ENCODE measurements around the gene MAP3K5.

MAP3K5 gene

GRCh38 chr6:136525586-136526195 lies 266.6 kb downstream of the MAP3K5 start:
- no peak overlapping the region for H3K27ac ChIP-seq (ENCODE audit: low read depth, low read length)
- no peaks in the 10 kb centered on the region for H3K9me3 ChIP-seq (ENCODE audit: insufficient read depth, low read length)
- H2AFZ ChIP-seq (ENCODE audit: low read depth, low read length, severe bottlenecking): no peak overlapping the region
- no peaks in the 10 kb centered on the region for H4K20me1 ChIP-seq (ENCODE audit: low read depth, low read length)
- H3K79me2 ChIP-seq (ENCODE audit: insufficient read depth, low read length): no peaks in the 10 kb centered on the region
- H3K9ac ChIP-seq (ENCODE audit: low read length): no peak overlapping the region
- H3K4me3 ChIP-seq (ENCODE audit: insufficient read depth, low read length, poor library complexity, severe bottlenecking): no peak overlapping the region
- TF ChIP-seq CTCF (IDR thresholded peaks at IDR 0.05; ENCODE audit: insufficient read depth, low read length, poor library complexity, severe bottlenecking): no peak
- no peak for TF ChIP-seq EZH2phosphoT487 (conservative IDR thresholded peaks at IDR 0.05; ENCODE audit: low read length)
- no peaks in the 10 kb centered on the region for H3K36me3 ChIP-seq (ENCODE audit: low read length)
- H3F3A ChIP-seq (ENCODE audit: insufficient read depth): no peaks in the 10 kb centered on the region
- no peak overlapping the region for H3K4me2 ChIP-seq (ENCODE audit: low read depth, low read length, poor library complexity, severe bottlenecking)
- H3K9me2 ChIP-seq (replicated peaks; ENCODE audit: insufficient read depth, low read length): no peaks in the 10 kb centered on the region
- H3K27me3 ChIP-seq (ENCODE audit: low read length): no peaks in the 10 kb centered on the region

- no peak overlapping the region for H3K9ac ChIP-seq (ENCODE audit: low read length)
- H3K9me2 ChIP-seq (replicated peaks; ENCODE audit: insufficient read depth, low read length): no peaks in the 10 kb centered on the region
- no peak for TF ChIP-seq CTCF (IDR thresholded peaks at IDR 0.05; ENCODE audit: insufficient read depth, low read length, poor library complexity, severe bottlenecking)
- no peak for TF ChIP-seq EZH2phosphoT487 (conservative IDR thresholded peaks at IDR 0.05; ENCODE audit: low read length)
- no peaks in the 10 kb centered on the region for H3K79me2 ChIP-seq (ENCODE audit: insufficient read depth, low read length)
- no peaks in the 10 kb centered on the region for H3K36me3 ChIP-seq (ENCODE audit: low read length)
- no peak overlapping the region for H2AFZ ChIP-seq (ENCODE audit: low read depth, low read length, severe bottlenecking)
- no peaks in the 10 kb centered on the region for H3K27me3 ChIP-seq (ENCODE audit: low read length)
- H3K9me3 ChIP-seq (ENCODE audit: insufficient read depth, low read length): no peaks in the 10 kb centered on the region
- no peak overlapping the region for H3K4me2 ChIP-seq (ENCODE audit: low read depth, low read length, poor library complexity, severe bottlenecking)
- no peak overlapping the region for H3K27ac ChIP-seq (ENCODE audit: low read depth, low read length)
- H3F3A ChIP-seq (ENCODE audit: insufficient read depth): no peaks in the 10 kb centered on the region
- H4K20me1 ChIP-seq (ENCODE audit: low read depth, low read length): no peaks in the 10 kb centered on the region
- H3K4me3 ChIP-seq (ENCODE audit: insufficient read depth, low read length, poor library complexity, severe bottlenecking): no peak overlapping the region
Observed at GRCh38 chr6:136524936-136525413, 267.3 kb downstream of the MAP3K5 start.

- Histone ChIP-seq H3K4me2 (ENCODE audit: low read depth, low read length, poor library complexity, severe bottlenecking) (no peak overlapping the region), H3K27ac (ENCODE audit: low read depth, low read length) (no peak overlapping the region), H3K4me3 (ENCODE audit: insufficient read depth, low read length, poor library complexity, severe bottlenecking) (no peak overlapping the region), H3K9ac (ENCODE audit: low read length) (no peak overlapping the region), H2AFZ (ENCODE audit: low read depth, low read length, severe bottlenecking) (no peak overlapping the region), H3F3A (ENCODE audit: insufficient read depth) (no peaks in the 10 kb centered on the region), H3K27me3 (ENCODE audit: low read length) (no peaks in the 10 kb centered on the region), H4K20me1 (ENCODE audit: low read depth, low read length) (no peaks in the 10 kb centered on the region), H3K9me3 (ENCODE audit: insufficient read depth, low read length) (no peaks in the 10 kb centered on the region), H3K9me2 (replicated peaks; ENCODE audit: insufficient read depth, low read length) (no peaks in the 10 kb centered on the region), H3K36me3 (ENCODE audit: low read length) (no peaks in the 10 kb centered on the region), H3K79me2 (ENCODE audit: insufficient read depth, low read length) (no peaks in the 10 kb centered on the region)
- TF ChIP-seq EZH2phosphoT487 (conservative IDR thresholded peaks at IDR 0.05; ENCODE audit: low read length): no peak
- no peak for TF ChIP-seq CTCF (IDR thresholded peaks at IDR 0.05; ENCODE audit: insufficient read depth, low read length, poor library complexity, severe bottlenecking)
Observed at GRCh38 chr6:136524339-136524935, 267.8 kb downstream of the MAP3K5 start.
